ENCODE data around the gene MARK3. TPM values are rescaled to one million over a fixed set of nuclear protein-coding genes. Genes with fewer than 3 reads are reported as not detected.

MARK3 gene
- total RNA-seq, 1 experiment from 2014 or later, result 72.5 TPM

GRCh38 chr14:103421556-103421955 is 36.3 kb downstream of the MARK3 start:
- TF ChIP-seq JUND (IDR thresholded peaks at IDR 0.05) (no peak), EZH2phosphoT487 (IDR thresholded peaks at IDR 0.05; ENCODE audit: borderline replicate concordance) (no peak)
- TF ChIP-seq, protein P1, sequence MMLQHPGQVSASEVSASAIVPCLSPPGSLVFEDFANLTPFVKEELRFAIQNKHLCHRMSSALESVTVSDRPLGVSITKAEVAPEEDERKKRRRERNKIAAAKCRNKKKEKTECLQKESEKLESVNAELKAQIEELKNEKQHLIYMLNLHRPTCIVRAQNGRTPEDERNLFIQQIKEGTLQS (IDR thresholded peaks at IDR 0.05), result no peak
- Histone ChIP-seq H4K20me1 (ENCODE audit: insufficient read depth) (peaks cover 6% of the 10 kb centered on the region; the same call in 1 of the 2 replicates), H3K79me2 (ENCODE audit: insufficient read depth, low read length) (peaks cover 90% of the 10 kb centered on the region), H3K36me3 (ENCODE audit: control insufficient read depth in 1 of 2, insufficient read depth in 2 of 2, low read length in 2 of 2) (no peaks in the 10 kb centered on the region), H3K9me3 (ENCODE audit: control insufficient read depth in 1 of 2, insufficient read depth in 1 of 2, low read depth in 1 of 2, low read length in 2 of 2) (no peaks in the 10 kb centered on the region), H3K9me2 (ENCODE audit: insufficient read depth) (no peaks in the 10 kb centered on the region), H3K27me3 (ENCODE audit: insufficient read depth, low read length) (no peaks in the 10 kb centered on the region), H3K9ac (ENCODE audit: low read length) (no peak overlapping the region), H3K27ac (ENCODE audit: low read depth, low read length) (no peak overlapping the region), H3K4me3 (replicated peaks in 1 of 2; ENCODE audit: low read depth in 1 of 2, low read length in 2 of 2) (no peak overlapping the region), H2AFZ (ENCODE audit: low read depth, low read length, poor library complexity, severe bottlenecking) (no peak overlapping the region), H3K4me1 (ENCODE audit: control insufficient read depth in 1 of 2, insufficient read depth in 2 of 2, low read length in 2 of 2) (peaks cover 20 to 29% of the 10 kb centered on the region in 2 experiments), H3K4me2 (ENCODE audit: low read length) (no peak overlapping the region)
- no peak for DNase-seq (ENCODE audit: low read depth, low spot score)
- ChIA-PET CTCF (no interaction called here), RAD21 (ENCODE audit: low non-redundant PET in 1 of 2, low total read pairs in 2 of 2, uncharacterized antibody in 2 of 2, unreplicated experiment in 2 of 2) (no interaction called here), POLR2A (no interaction called here)
- intact Hi-C loops (cut with micrococcal nuclease), result no loop called here
- no peak for ATAC-seq
- no TSS peak for BruUV-seq (replicated peaks)

DNA sequence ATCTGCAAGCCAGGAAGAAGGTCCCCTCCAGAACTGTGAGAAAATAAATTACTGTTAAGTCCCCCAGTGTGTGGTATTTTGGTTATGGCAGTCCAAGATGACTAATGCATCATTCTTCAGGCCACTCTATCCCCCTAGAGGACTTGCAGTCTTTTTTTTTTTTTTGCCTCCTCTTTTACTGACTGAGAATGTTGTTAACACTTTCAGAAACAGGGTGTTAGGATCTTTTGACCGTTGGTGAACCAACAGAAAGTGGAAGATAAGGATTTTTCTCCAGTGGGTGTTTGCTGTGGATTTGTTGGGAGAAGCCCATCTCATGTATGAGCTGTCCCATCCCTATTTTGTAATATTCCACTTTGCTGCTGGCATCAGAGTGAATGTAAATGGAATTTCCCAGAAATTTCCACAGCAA is 37.8 kb downstream of the MARK3 start:
- Histone ChIP-seq H3K27me3 (ENCODE audit: insufficient read depth, low read length) (no peaks in the 10 kb centered on the region), H3K4me1 (ENCODE audit: control insufficient read depth in 1 of 2, insufficient read depth in 2 of 2, low read length in 2 of 2) (peaks cover 10 to 24% of the 10 kb centered on the region in 2 experiments), H3K9me2 (ENCODE audit: insufficient read depth) (no peaks in the 10 kb centered on the region), H3K4me2 (ENCODE audit: low read length) (no peak overlapping the region), H3K9ac (ENCODE audit: low read length) (no peak overlapping the region), H3K79me2 (ENCODE audit: insufficient read depth, low read length) (peaks cover 92% of the 10 kb centered on the region), H3K27ac (ENCODE audit: low read depth, low read length) (no peak overlapping the region), H3K9me3 (ENCODE audit: control insufficient read depth in 1 of 2, insufficient read depth in 1 of 2, low read depth in 1 of 2, low read length in 2 of 2) (no peaks in the 10 kb centered on the region), H3K36me3 (ENCODE audit: control insufficient read depth in 1 of 2, insufficient read depth in 2 of 2, low read length in 2 of 2) (no peaks in the 10 kb centered on the region), H4K20me1 (ENCODE audit: insufficient read depth) (peaks cover 6% of the 10 kb centered on the region; the same call in 1 of the 2 replicates), H3K4me3 (replicated peaks in 1 of 2; ENCODE audit: low read depth in 1 of 2, low read length in 2 of 2) (no peak overlapping the region), H2AFZ (ENCODE audit: low read depth, low read length, poor library complexity, severe bottlenecking) (no peak overlapping the region)
- ChIA-PET RAD21 (ENCODE audit: low non-redundant PET in 1 of 2, low total read pairs in 2 of 2, uncharacterized antibody in 2 of 2, unreplicated experiment in 2 of 2) (no interaction called here), CTCF (no interaction called here), POLR2A (no interaction called here)
- ATAC-seq, result no peak
- no TSS peak for BruUV-seq (replicated peaks)
- no peak for DNase-seq (ENCODE audit: low read depth, low spot score)
- intact Hi-C loops (cut with micrococcal nuclease), result no loop called here
- TF ChIP-seq SP1 (IDR thresholded peaks at IDR 0.05; ENCODE audit: low read depth) (no peak), ELF1 (IDR thresholded peaks at IDR 0.05; ENCODE audit: borderline replicate concordance, low read depth) (no peak), MAX (IDR thresholded peaks at IDR 0.05) (no peak)
- TF ChIP-seq, protein P2, sequence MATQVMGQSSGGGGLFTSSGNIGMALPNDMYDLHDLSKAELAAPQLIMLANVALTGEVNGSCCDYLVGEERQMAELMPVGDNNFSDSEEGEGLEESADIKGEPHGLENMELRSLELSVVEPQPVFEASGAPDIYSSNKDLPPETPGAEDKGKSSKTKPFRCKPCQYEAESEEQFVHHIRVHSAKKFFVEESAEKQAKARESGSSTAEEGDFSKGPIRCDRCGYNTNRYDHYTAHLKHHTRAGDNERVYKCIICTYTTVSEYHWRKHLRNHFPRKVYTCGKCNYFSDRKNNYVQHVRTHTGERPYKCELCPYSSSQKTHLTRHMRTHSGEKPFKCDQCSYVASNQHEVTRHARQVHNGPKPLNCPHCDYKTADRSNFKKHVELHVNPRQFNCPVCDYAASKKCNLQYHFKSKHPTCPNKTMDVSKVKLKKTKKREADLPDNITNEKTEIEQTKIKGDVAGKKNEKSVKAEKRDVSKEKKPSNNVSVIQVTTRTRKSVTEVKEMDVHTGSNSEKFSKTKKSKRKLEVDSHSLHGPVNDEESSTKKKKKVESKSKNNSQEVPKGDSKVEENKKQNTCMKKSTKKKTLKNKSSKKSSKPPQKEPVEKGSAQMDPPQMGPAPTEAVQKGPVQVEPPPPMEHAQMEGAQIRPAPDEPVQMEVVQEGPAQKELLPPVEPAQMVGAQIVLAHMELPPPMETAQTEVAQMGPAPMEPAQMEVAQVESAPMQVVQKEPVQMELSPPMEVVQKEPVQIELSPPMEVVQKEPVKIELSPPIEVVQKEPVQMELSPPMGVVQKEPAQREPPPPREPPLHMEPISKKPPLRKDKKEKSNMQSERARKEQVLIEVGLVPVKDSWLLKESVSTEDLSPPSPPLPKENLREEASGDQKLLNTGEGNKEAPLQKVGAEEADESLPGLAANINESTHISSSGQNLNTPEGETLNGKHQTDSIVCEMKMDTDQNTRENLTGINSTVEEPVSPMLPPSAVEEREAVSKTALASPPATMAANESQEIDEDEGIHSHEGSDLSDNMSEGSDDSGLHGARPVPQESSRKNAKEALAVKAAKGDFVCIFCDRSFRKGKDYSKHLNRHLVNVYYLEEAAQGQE (IDR thresholded peaks at IDR 0.05; ENCODE audit: low read depth), result no peak
